ENCODE data around the gene SPDYA. TPM values are rescaled to one million over a fixed set of nuclear protein-coding genes. Genes with fewer than 3 reads are reported as not detected.

SPDYA gene
- total and polyA plus RNA-seq, 2 of the 4 experiments (the other 2 are of a cell fraction) = not detected

DNA sequence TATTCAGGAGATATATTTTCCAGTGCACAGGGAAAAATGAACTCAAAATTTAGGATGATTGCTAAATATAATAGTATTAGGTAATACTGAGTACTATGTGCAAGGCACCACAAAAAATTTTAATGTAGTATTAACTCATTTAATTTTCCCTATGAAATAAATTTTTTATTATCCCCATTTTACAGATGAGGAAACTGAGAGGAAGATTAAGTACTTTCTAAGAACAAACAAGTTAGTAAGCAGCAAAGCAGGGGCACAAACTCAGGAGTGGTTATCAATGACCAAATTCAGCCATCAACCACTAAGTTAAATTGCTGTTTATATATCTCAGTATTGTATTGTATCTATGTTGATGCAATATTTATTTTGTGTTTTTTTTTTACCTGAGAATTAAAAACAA is 14.2 kb downstream of the SPDYA start:
- H3K9me3 ChIP-seq (ENCODE audit: control insufficient read depth, insufficient read depth, low read length) = no peaks in the 10 kb centered on the region
- intact Hi-C loops (cut with micrococcal nuclease) = loop anchor here (5.0 kb wide), 2 partner anchors 102 to 372 kb away; no protein-coding TSS in a partner anchor
- POLR2A ChIA-PET (ENCODE audit: unreplicated experiment) = no interaction called here
- H3K27me3 ChIP-seq (ENCODE audit: control insufficient read depth, insufficient read depth, low read length) = no peaks in the 10 kb centered on the region
- H3K79me1 ChIP-seq (ENCODE audit: low read depth in 1 of 2, low read length in 2 of 2) = no peaks in the 10 kb centered on the region
- H2AK9ac ChIP-seq (replicated peaks; ENCODE audit: low read depth, low read length, poor library complexity) = no peak overlapping the region
- H2BK15ac ChIP-seq (ENCODE audit: low read depth, low read length) = no peak overlapping the region
- no peak for DNase-seq
- H3K9me1 ChIP-seq (ENCODE audit: insufficient read depth, low read length) = no peaks in the 10 kb centered on the region
- BruUV-seq (replicated peaks) = no TSS peak
- no peaks in the 10 kb centered on the region for H3K36me3 ChIP-seq (ENCODE audit: control insufficient read depth, insufficient read depth, low read length)
- no peak overlapping the region for H3K4me2 ChIP-seq (ENCODE audit: low read depth, low read length)
- in situ Hi-C loops (cut with MboI; ENCODE audit: low sequenced_read_pairs) = no loop called here
- ATAC-seq (ENCODE audit: low read depth) = no peak
- H2BK120ac ChIP-seq (ENCODE audit: low read depth, low read length) = no peak overlapping the region
- H2BK20ac ChIP-seq (ENCODE audit: low read depth, low read length) = no peak overlapping the region
- no peak overlapping the region for H3K27ac ChIP-seq (ENCODE audit: insufficient read depth, low read length)
- no peak overlapping the region for H3K9ac ChIP-seq (ENCODE audit: low read depth, low read length)
- CTCF ChIA-PET = interaction anchor here (0.6 to 1.1 kb wide), 2 partner anchors 44 to 193 kb away, joined by 4 to 5 read pairs; no protein-coding TSS in a partner anchor
- H4K5ac ChIP-seq (ENCODE audit: low read depth, low read length) = no peak overlapping the region
- H2AFZ ChIP-seq (replicated peaks; ENCODE audit: low read length, poor library complexity) = no peak overlapping the region
- H3K4ac ChIP-seq (ENCODE audit: low read depth, low read length) = no peak overlapping the region
- no peaks in the 10 kb centered on the region for H4K20me1 ChIP-seq (ENCODE audit: insufficient read depth, low read length)
- TF ChIP-seq MXI1 (IDR thresholded peaks at IDR 0.05; ENCODE audit: borderline replicate concordance, low read depth, low read length) (no peak), NFE2L2 (IDR thresholded peaks at IDR 0.05; ENCODE audit: low read depth, low read length) (no peak), POLR2A (IDR thresholded peaks at IDR 0.05; ENCODE audit: low read depth, low read length) (no peak), FOS (IDR thresholded peaks at IDR 0.05; ENCODE audit: low read depth, low read length) (no peak), CHD1 (IDR thresholded peaks at IDR 0.05; ENCODE audit: low read depth, low read length) (no peak), MAZ (IDR thresholded peaks at IDR 0.05; ENCODE audit: borderline replicate concordance, low read depth, low read length) (no peak)
- TF ChIP-seq, protein P1, sequence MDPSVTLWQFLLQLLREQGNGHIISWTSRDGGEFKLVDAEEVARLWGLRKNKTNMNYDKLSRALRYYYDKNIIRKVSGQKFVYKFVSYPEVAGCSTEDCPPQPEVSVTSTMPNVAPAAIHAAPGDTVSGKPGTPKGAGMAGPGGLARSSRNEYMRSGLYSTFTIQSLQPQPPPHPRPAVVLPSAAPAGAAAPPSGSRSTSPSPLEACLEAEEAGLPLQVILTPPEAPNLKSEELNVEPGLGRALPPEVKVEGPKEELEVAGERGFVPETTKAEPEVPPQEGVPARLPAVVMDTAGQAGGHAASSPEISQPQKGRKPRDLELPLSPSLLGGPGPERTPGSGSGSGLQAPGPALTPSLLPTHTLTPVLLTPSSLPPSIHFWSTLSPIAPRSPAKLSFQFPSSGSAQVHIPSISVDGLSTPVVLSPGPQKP (IDR thresholded peaks at IDR 0.05; ENCODE audit: borderline replicate concordance, low read depth, low read length) = no peak
- H3K56ac ChIP-seq (ENCODE audit: extremely low read depth, insufficient read depth, low read length) = no peak overlapping the region
- no peak overlapping the region for H3K4me3 ChIP-seq (ENCODE audit: insufficient read depth, low read depth, low read length)
- H2BK5ac ChIP-seq (ENCODE audit: low read depth, low read length, poor library complexity, severe bottlenecking) = no peak overlapping the region
- H4K8ac ChIP-seq (ENCODE audit: low read depth in 2 of 2, low read length in 2 of 2) = no peak overlapping the region
- no peak overlapping the region for H3K18ac ChIP-seq (ENCODE audit: low read depth, low read length)
- no peaks in the 10 kb centered on the region for H3K4me1 ChIP-seq (ENCODE audit: control insufficient read depth, insufficient read depth, low read length)
- H3K14ac ChIP-seq (replicated peaks; ENCODE audit: low read depth, low read length) = no peak overlapping the region
- dilution Hi-C loops (cut with HindIII; ENCODE audit: low sequenced_read_pairs, unreplicated experiment) = no loop called here
- no peak overlapping the region for H3K23ac ChIP-seq (ENCODE audit: low read depth, low read length)
- no peak overlapping the region for H2AK5ac ChIP-seq (ENCODE audit: low read depth, low read length)
- H4K91ac ChIP-seq (ENCODE audit: insufficient read depth, low read depth, low read length) = no peak overlapping the region
